GM18520 (cell line): Measurements from ENCODE around the gene ANKS3.

ENCODE experiments used
- ATAC-seq: cut with Tn5 transposase; IDR thresholded peaks from one replicate; pipeline ENCODE4 v1.9.1; 2021; ENCODE audit not compliant: unreplicated experiment

Gene ANKS3

GRCh38 chr16:4696905-4697847 is 36.9 kb downstream of the ANKS3 start:
- no peak for ATAC-seq

- no peak for ATAC-seq
Observed at GRCh38 chr16:4696172-4696904, 37.7 kb downstream of the ANKS3 start.

- no peak for ATAC-seq
Observed at GRCh38 chr16:4695473-4696171, 38.4 kb downstream of the ANKS3 start.

GRCh38 chr16:4694642-4695451 is 39.2 kb downstream of the ANKS3 start:
- no peak for ATAC-seq

- no peak for ATAC-seq
Observed at GRCh38 chr16:4693956-4694641, 40.0 kb downstream of the ANKS3 start.

- ATAC-seq, result peak; percentile 95
Observed at GRCh38 chr16:4693296-4693955, 40.6 kb downstream of the ANKS3 start, which contains the start of gene NUDT16L1. Gene NUDT16L1 (plus strand): TSS chr16:4693562. CDS start chr16:4693727, 165 bp downstream.

GRCh38 chr16:4692460-4693295 is 41.4 kb downstream of the ANKS3 start:
- peak; percentile 8 for ATAC-seq

GRCh38 chr16:4691666-4692412 is 42.2 kb downstream of the ANKS3 start:
- ATAC-seq, result no peak

- ATAC-seq, result no peak
Observed at GRCh38 chr16:4690946-4691665, 43.0 kb downstream of the ANKS3 start.

- ATAC-seq, result no peak
Observed at GRCh38 chr16:4689864-4690704, 44.0 kb downstream of the ANKS3 start.

- ATAC-seq, result no peak
Observed at GRCh38 chr16:4689091-4689671, 44.9 kb downstream of the ANKS3 start.

GRCh38 chr16:4688674-4689045 is 45.4 kb downstream of the ANKS3 start:
- ATAC-seq, result no peak

- no peak for ATAC-seq
Observed at GRCh38 chr16:4687946-4688673, 46.0 kb downstream of the ANKS3 start.

GRCh38 chr16:4687416-4687815 is 46.7 kb downstream of the ANKS3 start:
- no peak for ATAC-seq

- no peak for ATAC-seq
Observed at GRCh38 chr16:4686497-4687210, 47.4 kb downstream of the ANKS3 start.
